Vagina (tissue), 2 donors: Measurements from ENCODE around the gene STAU1.

Experiments
- CTCF ChIP-seq, 3 experiments: fragments of 450-650 bp in 2 of 3; fragments of 200-600 bp in 1 of 3; sonication (generic) in 1 of 3; IDR thresholded peaks; one replicate each; pipeline ENCODE4 v1.5.1; 2017 to 2019; ENCODE audit warnings: antibody characterized with exemption in 3 of 3, mild to moderate bottlenecking in 2 of 3, moderate library complexity in 2 of 3
- POLR2A ChIP-seq, 2 donors: fragments of 450-650 bp; IDR thresholded peaks; one replicate each; pipeline ENCODE4 v1.6.1; 2017; ENCODE audit warnings: antibody characterized with exemption in 2 of 2, mild to moderate bottlenecking in 2 of 2, moderate library complexity in 2 of 2
- POLR2AphosphoS5 ChIP-seq, 2 donors: sonication (generic); formaldehyde crosslinking; IDR thresholded peaks; one replicate each; pipeline ENCODE4 v1.9.0; 2017; ENCODE audit warnings: antibody characterized with exemption in 2 of 2, mild to moderate bottlenecking in 2 of 2, low read depth in 1 of 2; ENCODE audit not compliant: insufficient read depth in 1 of 2

DNA sequence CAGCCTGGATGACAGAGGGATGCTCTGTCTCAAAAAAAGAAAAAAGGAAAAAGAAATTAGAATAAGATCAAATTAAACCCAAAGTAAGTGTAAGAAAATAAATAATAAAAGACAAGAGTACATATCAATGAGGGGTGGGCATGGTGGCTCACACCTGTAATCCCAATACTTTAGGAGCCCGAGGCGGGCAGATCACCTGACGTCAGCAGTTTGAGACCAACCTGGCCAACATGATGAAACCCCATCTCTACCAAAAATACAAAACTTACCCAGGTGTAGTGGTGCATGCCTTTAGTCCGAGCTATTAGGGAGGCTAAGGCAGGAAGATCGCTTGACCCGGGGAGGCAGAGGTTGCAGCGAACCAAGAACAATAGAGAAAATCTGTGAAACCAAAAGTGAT is 14.9 kb upstream of the STAU1 start:
- no peak for TF ChIP-seq POLR2A (IDR thresholded peaks at IDR 0.05)
- no peak for TF ChIP-seq CTCF (IDR thresholded peaks at IDR 0.05)
- TF ChIP-seq POLR2AphosphoS5 (IDR thresholded peaks at IDR 0.05; ENCODE audit: insufficient read depth in 1 of 2, low read depth in 1 of 2) = no peak
